Body of pancreas (tissue), 4 donors: Measurements from ENCODE around the gene NPAT. TPM values are rescaled to one million over a fixed set of nuclear protein-coding genes. Genes with fewer than 3 reads are reported as not detected.

ENCODE experiments used
- ATAC-seq: fragments of 150-250 bp; one replicate; pipeline ENCODE4 v1.9.1; 2016
- DNase-seq, 4 donors: peaks; one replicate each; pipeline ENCODE4 v3.0.0-alpha.2; 2019
- H3K27ac ChIP-seq, 4 donors: fragments of 200-600 bp; sonication (generic); 1 replicate in 3 of 4; 2 replicates in 1 of 4; pipeline versions ENCODE4 v1.5.1 to v1.6.1; 2016 to 2019; ENCODE audit warnings: mild to moderate bottlenecking in 1 of 4, mixed read lengths in 1 of 4, moderate library complexity in 1 of 4
- H3K27me3 ChIP-seq, 2 donors: fragments of 200-600 bp; sonication (generic); one replicate each; pipeline ENCODE4 v1.6.0; 2016; ENCODE audit warnings: mild to moderate bottlenecking in 1 of 2
- H3K36me3 ChIP-seq, 2 donors: fragments of 200-600 bp; sonication (generic); replicated peaks in 1 of 2; 2 replicates each; pipeline ENCODE4 v1.5.1; 2016; ENCODE audit warnings: low read depth in 2 of 2; ENCODE audit not compliant: insufficient read depth in 1 of 2
- H3K4me1 ChIP-seq: fragments of 200-600 bp; sonication (generic); one replicate; pipeline ENCODE4 v1.6.0; 2016
- H3K4me3 ChIP-seq, 2 donors: fragments of 200-600 bp; sonication (generic); 1 replicate in 1 of 2; 2 replicates in 1 of 2; pipeline ENCODE4 v1.5.1; 2016 to 2019
- H3K9me3 ChIP-seq, 3 donors: fragments of 200-600 bp; sonication (generic); 1 replicate in 2 of 3; 2 replicates in 1 of 3; pipeline ENCODE4 v1.5.1; 2016
- CTCF ChIP-seq, 7 experiments: fragments of 450-650 bp in 4 of 7; fragments of 200-600 bp in 3 of 7; sonication (generic) in 3 of 7; IDR thresholded peaks; one replicate each; pipeline ENCODE4 v1.5.1; 2016 to 2019; ENCODE audit warnings: antibody characterized with exemption in 7 of 7
- POLR2A ChIP-seq, 3 donors: fragments of 450-650 bp; IDR thresholded peaks; one replicate each; pipeline ENCODE4 v1.6.1; 2016; ENCODE audit warnings: antibody characterized with exemption in 3 of 3, mild to moderate bottlenecking in 2 of 3
- WGBS, 2 donors: methylation state at CpG; one replicate each; pipeline ENCODE4 v1.1.5; 2017; 5-methylcytosine and 5-hydroxymethylcytosine counted together
- intact Hi-C: fragments of 100-400 bp; cut with DNase I; formaldehyde crosslinking; loops from one replicate; pipeline ENCODE4 v1.15.1; 2023
- total RNA-seq, 2 donors: library from RNA; depleted of rRNA; stranded (reverse); fragments of >200 nt; gene quantifications; one replicate each; pipeline ENCODE4 v1.1.0, GENCODE V29; 2016

Gene NPAT
- total RNA-seq, 2 donors from 2014 or later: 8.6 to 12.2 TPM

- WGBS, 2 donors: 26 to 40% methylated on average over 4 of the region's 4 CpGs
These were observed 5.5 kb downstream of the NPAT start for GRCh38 chr11:108216988-108217387.

GRCh38 chr11:108213784-108214183 is 8.7 kb downstream of the NPAT start:
- no peaks in the 10 kb centered on the region for H3K27me3 ChIP-seq
- H3K36me3 ChIP-seq: peaks cover 0 to 1% of the 10 kb centered on the region in 2 donors
- H3K27ac ChIP-seq: no peak overlapping the region
- TF ChIP-seq POLR2A (IDR thresholded peaks at IDR 0.05) (no peak), CTCF (IDR thresholded peaks at IDR 0.05) (no peak)
- H3K4me3 ChIP-seq: no peak overlapping the region
- no peaks in the 10 kb centered on the region for H3K9me3 ChIP-seq
- no peak for DNase-seq
- peaks cover 3% of the 10 kb centered on the region for H3K4me1 ChIP-seq
- intact Hi-C loops: no loop called here
- ATAC-seq: no peak
- 88 to 98% methylated on average over 2 of the region's 2 CpGs for WGBS, 2 donors

More at GRCh38 chr11:108216988-108217387, 5.5 kb downstream of the NPAT start:
- peaks cover 24% of the 10 kb centered on the region for H3K4me1 ChIP-seq
- ATAC-seq: no peak
- H3K4me3 ChIP-seq: no peak overlapping the region
- TF ChIP-seq CTCF (IDR thresholded peaks at IDR 0.05) (no peak), POLR2A (IDR thresholded peaks at IDR 0.05) (no peak)
- H3K27me3 ChIP-seq: no peaks in the 10 kb centered on the region
- intact Hi-C loops: no loop called here
- no peaks in the 10 kb centered on the region for H3K9me3 ChIP-seq
- H3K36me3 ChIP-seq: no peaks in the 10 kb centered on the region
- DNase-seq: no peak
- H3K27ac ChIP-seq: no peak overlapping the region

- TF ChIP-seq POLR2A (IDR thresholded peaks at IDR 0.05) (no peak), CTCF (IDR thresholded peaks at IDR 0.05) (no peak)
- Histone ChIP-seq H3K27ac (no peak overlapping the region), H3K4me3 (no peak overlapping the region), H3K36me3 (peaks cover 0 to 8% of the 10 kb centered on the region in 2 donors), H3K27me3 (no peaks in the 10 kb centered on the region), H3K4me1 (no peaks in the 10 kb centered on the region), H3K9me3 (no peaks in the 10 kb centered on the region)
- no peak for DNase-seq
- no peak for ATAC-seq
- intact Hi-C loops: no loop called here
- WGBS, 2 donors: 88% methylated on average over 1 of the region's 1 CpG
These were observed 12.0 kb downstream of the NPAT start for GRCh38 chr11:108210441-108210840.

GRCh38 chr11:108207683-108208060 is 14.8 kb downstream of the NPAT start:
- ATAC-seq (no peak), DNase-seq (no peak)
- Histone ChIP-seq H3K27me3 (no peaks in the 10 kb centered on the region), H3K36me3 (peaks cover 0 to 8% of the 10 kb centered on the region in 2 donors), H3K27ac (no peak overlapping the region), H3K4me3 (no peak overlapping the region), H3K4me1 (no peaks in the 10 kb centered on the region), H3K9me3 (no peaks in the 10 kb centered on the region)
- no peak for TF ChIP-seq POLR2A (IDR thresholded peaks at IDR 0.05)
- intact Hi-C loops: no loop called here
- WGBS, 2 donors: 98% methylated on average over 4 to 6 of the region's 6 CpGs

- no peak overlapping the region for H3K4me3 ChIP-seq
- ATAC-seq (no peak), DNase-seq (no peak)
- peaks cover 0 to 8% of the 10 kb centered on the region in 2 donors for H3K36me3 ChIP-seq
- H3K9me3 ChIP-seq: no peaks in the 10 kb centered on the region
- 95 to 100% methylated on average over 3 to 8 of the region's 8 CpGs for WGBS, 2 donors
- H3K4me1 ChIP-seq: no peaks in the 10 kb centered on the region
- no peak overlapping the region for H3K27ac ChIP-seq
- intact Hi-C loops: no loop called here
- TF ChIP-seq CTCF (IDR thresholded peaks at IDR 0.05) (no peak), POLR2A (IDR thresholded peaks at IDR 0.05) (no peak)
- H3K27me3 ChIP-seq: no peaks in the 10 kb centered on the region
These were observed 15.3 kb downstream of the NPAT start for GRCh38 chr11:108206969-108207682.
